T-helper 9 cell (primary cell): ENCODE data around the gene CCNB1IP1.
"Not testable (repeated sequence)": the region's sequence is repeated elsewhere in the genome, so short reads cannot be mapped to it uniquely, and the experiment has no call there.

ENCODE experiments used
- DNase-seq: peaks from one replicate; pipeline ENCODE4 v3.0.0-alpha.2; 2020
- total RNA-seq, 2 donors: gene quantifications; one replicate each; lab custom pipeline; 2026; lab: John Stamatoyannopoulos, UW

Gene CCNB1IP1, protein sequence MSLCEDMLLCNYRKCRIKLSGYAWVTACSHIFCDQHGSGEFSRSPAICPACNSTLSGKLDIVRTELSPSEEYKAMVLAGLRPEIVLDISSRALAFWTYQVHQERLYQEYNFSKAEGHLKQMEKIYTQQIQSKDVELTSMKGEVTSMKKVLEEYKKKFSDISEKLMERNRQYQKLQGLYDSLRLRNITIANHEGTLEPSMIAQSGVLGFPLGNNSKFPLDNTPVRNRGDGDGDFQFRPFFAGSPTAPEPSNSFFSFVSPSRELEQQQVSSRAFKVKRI
- 27.8 to 33.9 reads per million in 2 donors for total RNA-seq

DNA sequence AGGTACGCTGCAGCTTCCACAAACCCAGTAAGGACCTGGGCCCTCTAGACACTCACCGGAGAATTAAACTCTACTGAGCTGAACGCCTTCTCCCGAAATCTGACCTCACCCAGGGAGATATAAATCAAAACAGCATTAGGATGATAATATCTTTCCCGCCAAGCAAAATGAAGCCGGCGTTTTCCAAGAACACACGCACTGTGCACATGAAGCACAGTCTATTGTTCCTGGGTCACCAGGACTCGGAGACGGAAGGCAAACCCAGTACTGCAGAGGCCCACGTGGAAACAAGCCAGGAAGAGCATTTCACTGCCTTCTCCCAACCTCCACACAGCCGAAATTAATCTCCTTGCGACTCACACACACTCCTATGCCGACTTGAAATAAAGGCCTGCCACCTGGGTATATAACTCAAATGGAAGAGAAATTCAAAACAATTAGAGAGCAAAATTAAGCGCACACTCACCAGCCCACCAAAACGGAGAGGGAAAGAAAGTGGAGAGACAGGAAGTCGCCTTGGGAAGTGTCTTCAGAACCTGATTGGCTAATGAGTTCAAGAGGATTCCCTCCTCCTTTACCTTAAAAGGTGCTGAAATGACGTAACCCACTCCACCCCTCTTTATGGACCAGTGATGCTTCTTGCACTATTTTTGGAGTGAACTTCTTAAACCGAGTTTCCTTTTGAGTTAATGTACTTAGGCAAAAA lies at the start of gene CCNB1IP1:
TSS of gene CCNB1IP1 (minus strand) at position 492 of the 706 bp plus-strand sequence. CDS start 16,756 bp downstream, outside the sequence.
- peak; percentile 21 for DNase-seq

DNA sequence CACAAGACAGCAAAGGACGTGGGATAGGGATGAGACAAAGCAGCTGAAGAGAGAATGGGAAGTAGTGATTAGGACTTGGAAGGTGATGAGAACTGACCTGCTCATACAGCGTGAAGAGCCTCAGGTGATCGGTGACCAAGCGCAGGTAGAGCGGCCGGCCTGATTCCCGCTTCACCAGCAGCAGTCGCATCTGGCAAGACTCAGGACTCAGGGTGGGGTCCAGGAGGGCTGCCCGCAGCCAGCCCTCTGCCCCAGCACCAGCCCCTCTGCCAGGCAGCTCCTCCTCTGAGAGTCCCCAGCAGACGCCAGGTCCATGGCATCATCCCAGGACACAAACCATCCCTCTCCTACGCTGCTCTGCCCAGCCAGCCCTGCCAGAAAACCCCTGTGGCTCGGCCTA lies 49.4 kb upstream of the CCNB1IP1 start:
- no peak for DNase-seq

DNA sequence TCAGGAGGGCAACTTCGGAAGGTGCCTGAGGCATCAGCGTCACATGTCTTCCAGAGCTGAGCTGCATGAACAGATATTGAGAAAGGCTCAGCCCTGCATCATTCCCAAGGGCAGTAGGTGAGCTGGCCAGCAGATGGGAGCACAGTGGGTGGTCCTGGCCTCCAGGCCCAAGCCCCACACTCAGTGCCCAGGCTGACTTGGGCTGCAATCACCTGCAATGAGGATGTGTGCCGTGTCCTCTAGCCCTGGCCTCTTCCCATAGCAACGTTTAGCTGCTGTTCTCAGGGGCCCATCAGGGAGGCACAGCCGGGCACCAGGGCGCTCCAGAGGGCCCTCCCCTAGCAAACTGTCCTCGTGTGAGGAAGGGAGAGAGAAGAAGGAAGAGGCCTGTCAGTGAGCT lies 48.3 kb upstream of the CCNB1IP1 start:
- DNase-seq, result no peak

DNA sequence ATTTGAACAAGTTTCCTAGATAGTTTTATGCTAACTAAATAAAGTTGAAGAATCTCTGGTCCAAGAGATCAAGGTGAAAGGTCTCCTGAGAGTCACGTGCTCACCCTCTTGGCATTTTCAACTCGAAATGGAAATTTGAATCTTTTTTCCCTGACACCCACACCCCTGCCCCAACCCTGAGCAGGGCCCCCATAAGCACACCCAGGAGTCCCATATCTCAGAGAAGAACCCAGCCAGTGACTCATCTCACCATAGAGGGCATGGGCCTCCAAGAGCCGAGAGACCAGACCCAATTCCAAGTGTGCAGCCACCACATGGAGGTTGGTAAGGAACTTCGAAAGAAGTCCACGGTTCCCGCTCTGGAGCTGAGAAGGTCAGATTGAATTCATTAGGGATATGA lies 47.6 kb upstream of the CCNB1IP1 start:
- no peak for DNase-seq

DNA sequence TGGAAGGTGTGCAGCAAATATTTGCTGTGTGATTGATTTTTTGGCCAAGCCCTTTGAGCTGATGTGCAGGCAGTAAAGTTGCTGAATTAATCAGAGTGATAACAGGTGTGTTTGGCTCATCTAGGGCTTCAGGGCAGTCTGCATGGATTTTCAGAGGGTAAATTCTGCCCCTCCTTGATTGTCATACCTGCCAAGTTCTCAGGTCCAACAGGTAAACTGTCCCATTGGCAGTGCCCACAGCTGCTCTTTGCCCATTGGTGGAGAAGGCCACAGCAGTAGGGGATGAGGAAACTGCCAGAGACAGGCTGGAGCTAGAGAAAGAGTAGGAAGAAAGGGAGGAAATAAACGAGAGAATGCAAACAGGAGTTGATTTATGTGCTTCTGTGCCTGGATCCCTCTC lies 46.7 kb upstream of the CCNB1IP1 start:
- DNase-seq, result no peak

DNA sequence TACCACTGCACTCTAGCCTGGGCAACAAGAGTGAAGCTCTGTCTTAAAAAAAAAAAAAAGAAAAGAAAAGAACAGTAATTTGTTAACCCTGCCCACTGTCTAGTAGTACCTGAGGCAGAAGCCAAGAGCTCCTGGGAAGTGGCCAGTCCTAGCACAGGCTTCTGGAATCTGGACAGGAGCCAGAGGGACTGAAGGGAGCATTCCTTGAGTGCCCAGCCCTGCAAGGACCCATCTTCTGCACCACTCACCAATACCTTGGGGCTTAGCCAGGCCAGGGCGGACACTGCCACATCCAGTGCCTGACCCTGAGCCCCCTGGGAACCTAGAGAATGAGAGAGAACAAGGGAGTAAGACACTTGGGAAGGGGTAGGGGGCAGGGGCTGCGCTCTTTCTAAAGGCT lies 44.1 kb upstream of the CCNB1IP1 start:
- DNase-seq, result no peak

DNA sequence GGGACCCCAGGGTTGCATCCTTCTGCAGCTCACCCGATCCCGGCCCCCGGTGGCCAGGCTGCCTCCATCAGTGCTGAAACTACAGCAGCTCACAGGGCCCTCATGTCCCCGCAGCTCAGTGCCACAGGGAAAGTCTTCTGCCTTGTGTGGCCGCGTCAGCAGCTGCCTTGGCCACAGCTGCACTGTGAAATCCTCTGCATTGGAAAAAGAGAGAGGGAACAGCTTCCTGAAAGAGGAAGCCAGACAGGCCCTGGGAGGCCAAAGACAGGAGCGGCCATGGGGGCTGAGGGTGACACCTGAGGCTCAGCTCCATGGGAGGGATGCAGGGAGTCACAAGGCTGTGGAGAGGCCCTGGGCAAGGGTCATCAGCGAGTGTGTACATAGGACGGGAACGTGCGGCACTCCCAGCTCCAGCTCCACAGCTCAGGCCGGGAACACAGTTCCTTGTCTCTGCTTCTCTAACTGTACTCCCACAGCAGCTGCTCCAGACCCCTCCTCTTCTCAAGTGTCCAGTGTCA lies 43.1 kb upstream of the CCNB1IP1 start:
- DNase-seq, result no peak

DNA sequence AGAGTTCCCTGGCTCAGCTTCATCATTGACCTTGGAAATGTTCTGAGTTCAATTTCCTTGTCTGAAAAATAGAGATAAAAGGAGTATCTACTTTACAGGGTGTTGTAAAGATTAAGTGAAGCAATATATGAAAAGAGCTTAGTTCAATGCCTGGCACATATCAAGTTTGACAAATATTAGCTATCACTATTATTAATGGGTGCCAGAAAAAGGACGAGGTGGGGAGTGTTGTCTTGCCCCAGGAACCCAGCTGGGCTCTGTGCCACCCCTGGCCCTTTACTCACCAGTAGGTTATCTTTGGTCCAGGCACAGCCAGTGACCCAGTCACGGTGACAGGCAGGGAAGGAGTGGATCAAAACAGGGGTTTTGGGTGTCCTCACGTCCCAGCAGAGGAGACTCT lies 42.4 kb upstream of the CCNB1IP1 start:
- no peak for DNase-seq

DNA sequence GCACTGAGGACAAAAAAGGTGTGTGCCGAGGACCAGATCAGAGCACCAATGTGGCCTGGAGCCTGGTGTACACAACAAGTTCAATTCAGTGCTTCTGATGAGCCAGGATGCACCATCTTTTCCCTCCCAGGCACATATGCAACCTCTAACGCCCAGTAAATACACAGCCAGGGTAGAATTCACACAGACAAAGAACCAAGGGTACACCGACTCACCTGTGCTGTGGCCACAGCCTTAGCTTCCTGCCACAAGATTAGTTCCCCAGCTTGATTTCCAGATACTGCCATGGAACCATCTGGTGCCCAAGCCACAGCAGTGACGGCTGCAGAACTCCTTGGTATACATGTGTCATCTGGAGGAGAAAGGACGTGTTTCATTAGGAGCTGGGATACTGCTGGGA lies 39.7 kb upstream of the CCNB1IP1 start:
- DNase-seq, result no peak

DNA sequence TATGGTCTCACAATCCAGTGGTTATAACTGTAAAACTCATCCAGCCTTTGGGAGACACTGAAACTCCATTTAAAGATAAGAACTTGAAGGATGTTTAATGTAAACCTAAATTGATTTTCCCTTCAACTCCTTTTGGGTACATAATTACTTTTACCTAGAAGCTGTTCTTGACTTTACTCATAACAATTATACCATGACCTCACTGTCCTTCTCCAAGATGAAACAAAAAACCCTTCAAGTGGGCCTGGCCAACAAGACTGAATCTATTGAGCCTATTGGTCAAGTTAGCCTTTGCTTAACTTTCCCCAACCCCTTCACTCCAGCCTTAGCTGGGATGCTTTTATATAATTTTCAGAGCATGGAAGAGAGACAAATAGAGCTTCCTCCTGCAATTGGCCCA lies 32.8 kb upstream of the CCNB1IP1 start:
- DNase-seq, result no peak

DNA sequence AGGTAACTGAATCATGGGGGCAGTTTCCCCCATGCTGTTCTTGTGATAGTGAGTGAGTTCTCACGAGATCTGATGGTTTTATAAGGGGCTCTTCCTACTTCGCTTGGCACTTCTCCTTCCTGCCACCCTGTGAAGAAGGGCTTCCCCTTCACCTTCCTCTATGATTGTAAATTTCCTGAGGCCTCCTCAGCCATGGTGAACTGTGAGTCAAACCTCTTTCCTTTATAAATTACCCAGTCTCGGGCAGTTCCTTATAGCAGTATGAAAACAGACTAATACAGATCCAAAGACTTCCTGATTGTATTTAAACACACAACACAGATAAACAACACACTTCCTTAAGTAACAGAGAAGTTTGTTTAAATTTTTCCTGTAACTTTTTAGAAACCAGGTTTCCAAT lies 25.4 kb upstream of the CCNB1IP1 start:
- DNase-seq, result not testable (repeated sequence)

DNA sequence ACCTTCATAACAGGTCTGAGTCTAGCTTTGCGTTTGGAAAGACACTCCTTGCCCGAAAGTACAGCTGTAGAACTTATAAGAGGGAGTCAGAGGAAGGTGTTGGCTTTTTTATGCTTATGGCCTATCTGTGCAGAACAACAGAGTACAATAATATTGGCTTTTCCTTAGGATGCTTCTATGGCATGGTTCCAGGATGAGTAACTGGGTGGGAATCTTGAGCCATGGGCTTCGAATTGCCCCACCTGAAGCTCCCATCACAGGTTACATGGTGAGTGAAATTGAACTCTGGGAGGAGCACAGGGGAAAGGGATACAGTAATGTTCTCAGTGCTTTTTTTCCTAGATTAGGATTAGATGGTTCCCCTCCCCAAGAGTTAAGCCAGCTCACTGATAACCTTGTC lies 23.3 kb upstream of the CCNB1IP1 start:
- no peak for DNase-seq

DNA sequence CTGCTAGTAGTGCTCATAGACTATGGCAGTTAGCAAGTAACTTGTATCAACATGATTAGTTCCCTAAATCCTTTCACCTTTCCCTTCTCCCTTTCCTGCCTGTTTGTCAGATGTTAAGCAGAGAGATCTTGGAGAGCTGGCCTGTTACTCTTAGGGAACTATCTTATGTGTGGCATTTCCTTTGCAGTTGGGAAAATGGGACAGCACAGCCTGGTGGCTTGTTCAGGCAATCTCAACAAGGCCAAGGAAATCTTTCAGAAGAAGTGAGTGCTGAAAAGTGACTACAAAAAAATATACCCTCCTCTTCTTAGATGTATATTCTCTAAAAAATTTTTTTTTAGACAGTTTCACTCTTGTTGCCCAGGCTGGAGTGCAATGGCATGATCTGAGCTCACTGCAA lies 17.8 kb upstream of the CCNB1IP1 start:
- DNase-seq, result no peak

DNA sequence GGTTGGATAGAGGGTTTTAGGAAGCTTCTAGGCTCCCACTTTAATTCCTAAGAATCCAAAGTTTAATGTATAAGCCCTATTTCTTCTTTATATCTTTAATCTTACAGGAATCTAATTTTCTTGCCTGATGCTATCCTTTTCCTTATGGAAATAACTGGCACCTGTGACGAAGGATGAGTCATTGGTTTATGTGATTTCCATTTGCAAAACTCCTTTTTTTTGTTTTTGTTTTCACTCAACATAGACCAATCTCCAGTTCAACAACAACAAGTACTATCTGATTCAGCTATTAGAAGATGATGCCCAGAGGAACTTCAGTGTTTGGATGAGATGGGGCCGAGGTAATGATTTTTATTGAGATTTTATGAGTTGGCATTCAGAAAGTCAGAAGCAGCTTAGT lies 17.2 kb upstream of the CCNB1IP1 start:
- DNase-seq, result no peak

DNA sequence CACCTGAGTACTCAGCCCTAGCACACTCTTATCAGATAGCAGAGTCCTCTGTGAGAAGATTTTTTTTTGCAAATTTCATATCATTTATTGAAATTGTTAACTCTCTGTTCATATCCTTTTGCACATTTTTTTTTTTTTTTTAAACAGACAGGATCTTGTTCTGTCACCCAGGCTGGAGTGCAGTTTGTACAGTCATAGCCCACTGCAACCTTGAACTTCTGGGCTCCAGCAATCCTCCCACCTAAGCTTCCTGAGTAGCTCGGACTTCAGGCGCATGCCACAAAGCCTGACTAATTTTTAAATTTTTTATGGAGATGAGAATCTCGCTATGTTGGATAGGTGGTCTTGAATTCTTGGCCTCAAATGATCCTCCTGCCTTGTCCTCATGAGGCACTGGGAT lies 14.7 kb upstream of the CCNB1IP1 start:
- DNase-seq, result no peak

DNA sequence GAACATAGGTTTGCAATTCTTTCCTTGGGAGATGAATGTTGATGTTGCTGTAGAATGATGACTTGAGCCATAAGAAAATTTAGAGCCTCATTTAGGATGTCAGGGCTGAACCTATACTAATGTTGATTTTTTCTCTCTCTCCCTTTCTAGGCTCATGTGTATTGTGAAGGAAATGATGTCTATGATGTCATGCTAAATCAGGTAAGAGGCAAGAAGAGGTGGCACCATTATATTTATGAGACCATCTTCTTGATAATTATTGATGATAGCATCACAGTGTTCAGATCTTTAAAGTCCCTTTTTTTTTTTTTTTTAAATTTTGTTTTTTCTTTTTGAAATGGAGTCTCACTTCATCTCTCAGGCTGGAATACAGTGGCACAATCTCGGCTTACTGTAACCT lies 13.6 kb upstream of the CCNB1IP1 start:
- no peak for DNase-seq

DNA sequence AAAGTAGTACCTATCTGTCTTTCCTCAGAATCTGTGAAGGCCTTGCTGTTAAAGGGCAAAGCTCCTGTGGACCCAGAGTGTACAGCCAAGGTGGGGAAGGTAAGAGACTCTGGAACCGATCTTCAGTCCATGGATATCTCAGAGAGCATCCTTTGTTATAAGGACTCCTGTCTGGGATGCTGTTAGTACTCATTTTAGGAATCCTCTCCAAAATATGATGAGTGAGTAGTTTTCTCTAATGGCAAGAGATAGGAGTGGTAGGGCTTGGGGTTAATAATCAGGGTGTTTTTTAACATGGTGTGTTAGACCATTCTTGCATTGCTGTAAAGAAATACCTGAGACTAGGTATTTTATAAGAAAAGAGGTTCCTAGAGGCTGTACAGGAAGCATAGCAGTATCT lies 12.3 kb upstream of the CCNB1IP1 start:
- DNase-seq, result no peak

DNA sequence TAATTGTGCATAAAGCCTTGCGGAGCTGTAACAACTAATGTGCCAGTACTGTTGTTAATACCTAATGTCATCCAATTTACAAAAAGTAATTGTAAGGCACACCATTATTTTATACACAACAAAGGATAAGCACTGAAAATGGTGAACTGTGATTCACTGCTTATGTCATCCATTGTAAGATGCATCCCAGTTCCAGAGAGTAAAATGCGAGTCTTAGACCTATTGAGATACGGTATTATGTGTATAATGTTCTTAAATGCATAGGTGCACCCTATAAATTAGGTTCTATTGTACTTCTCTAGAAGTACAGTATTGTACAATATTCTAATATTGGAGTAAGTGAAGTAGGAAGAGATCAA lies 10.8 kb upstream of the CCNB1IP1 start:
- no peak for DNase-seq

DNA sequence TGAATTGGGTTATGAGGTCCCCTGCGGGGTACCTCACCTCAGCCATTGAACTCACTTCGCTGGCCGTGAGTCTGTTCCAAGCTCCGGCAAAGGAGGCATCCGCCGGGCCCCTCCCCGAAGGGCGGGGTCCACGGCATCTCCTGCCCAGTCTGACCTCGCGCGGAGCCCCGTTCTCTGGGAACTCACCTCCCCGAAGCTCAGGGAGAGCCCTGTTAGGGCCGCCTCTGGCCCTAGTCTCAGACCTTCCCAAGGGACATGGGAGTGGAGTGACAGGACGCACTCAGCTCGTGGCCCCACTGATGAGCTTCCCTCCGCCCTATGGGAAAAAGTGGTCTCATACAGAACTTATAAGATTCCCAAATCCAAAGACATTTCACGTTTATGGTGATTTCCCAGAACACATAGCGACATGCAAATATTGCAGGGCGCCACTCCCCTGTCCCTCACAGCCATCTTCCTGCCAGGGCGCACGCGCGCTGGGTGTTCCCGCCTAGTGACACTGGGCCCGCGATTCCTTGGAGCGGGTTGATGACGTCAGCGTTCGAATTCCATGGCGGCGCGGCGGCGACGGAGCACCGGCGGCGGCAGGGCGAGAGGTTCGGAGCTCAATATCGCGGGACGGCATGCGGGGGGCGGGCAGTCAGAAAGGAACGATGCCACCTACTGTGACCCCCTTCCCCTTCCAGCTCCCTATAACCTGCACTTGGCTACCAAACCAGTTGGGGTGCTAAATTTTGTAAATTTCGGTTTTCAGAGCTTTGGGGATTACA lies 10.2 kb upstream of the CCNB1IP1 start, which contains the start of gene PARP2:
TSS of gene PARP2 (plus strand) at position 544 of the 770 bp plus-strand sequence. CDS start at position 551, 7 bp downstream.
- peak; percentile 83 for DNase-seq

DNA sequence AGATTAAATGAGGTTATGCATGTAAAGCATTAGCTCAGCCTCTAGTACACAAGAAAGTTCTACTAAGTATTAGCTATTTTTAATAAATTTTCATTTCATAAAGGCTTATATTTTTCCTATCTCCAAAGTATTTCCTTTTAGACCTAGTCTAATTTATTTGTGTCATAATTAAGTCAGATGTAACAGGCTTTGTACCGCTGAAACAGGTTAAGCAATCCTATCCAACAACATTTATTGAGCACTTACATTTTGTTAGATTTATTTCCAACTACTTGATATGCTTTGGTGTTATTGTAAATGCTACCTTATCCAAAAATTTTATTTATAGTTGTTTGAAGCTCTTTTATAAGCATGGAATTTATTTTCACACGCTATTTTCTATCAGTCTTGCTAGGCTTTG lies 8.6 kb upstream of the CCNB1IP1 start:
- DNase-seq, result no peak

DNA sequence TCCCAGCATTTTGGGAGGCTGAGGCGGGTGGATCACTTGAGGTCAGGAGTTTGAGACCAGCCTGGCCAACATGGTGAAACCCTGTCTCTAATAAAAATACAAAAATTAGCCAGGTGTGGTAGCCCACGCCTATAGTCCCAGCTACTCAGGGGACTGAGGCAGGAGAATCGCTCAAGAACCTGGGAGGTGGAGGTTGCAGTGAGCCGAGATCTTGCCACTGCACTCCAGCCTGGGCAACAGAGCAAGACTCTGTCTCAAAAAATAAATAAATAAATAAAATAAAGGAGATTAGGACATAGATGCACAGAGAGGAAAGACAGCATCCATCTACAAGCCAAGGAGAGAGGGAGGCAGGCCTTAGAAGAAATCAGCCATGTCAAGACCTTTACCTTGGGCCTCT lies 8.0 kb upstream of the CCNB1IP1 start:
- DNase-seq, result not testable (repeated sequence)

DNA sequence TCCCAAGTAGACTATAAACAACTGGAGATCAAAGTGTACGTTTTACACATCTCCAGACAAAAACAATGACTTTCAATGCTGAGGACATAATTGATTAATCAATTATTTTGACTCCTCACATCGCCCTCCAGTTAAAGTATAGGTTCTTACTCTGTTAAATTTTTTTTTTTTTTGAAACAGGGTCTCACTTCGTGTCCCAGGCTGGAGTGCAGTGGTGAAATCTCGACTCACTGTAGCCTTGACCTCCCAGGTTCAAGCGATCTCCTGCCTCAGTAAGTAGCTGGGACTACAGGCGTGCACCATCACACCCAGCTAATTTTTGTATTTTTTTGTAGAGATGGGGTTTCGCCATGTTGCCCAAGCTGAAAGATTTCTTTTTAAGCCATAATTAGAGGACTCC lies 938 bp upstream of the CCNB1IP1 start:
- DNase-seq, result no peak

DNA sequence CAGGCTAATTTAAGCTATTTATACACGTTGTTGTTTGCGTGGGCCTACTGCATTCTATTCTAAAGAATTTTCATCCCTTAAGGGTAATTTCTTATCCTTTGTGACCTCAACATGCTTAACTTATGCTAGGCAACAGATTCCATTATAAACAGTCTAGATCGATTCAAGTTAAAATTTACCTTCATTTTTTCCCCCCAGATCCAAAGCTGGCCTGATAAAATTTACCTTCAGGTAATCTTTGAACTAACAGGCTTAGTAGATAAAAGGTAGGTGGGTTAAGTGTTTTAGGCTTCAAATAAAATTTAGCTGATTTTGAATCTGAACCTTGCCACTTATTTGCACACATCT lies 389 bp upstream of the CCNB1IP1 start:
- DNase-seq, result no peak

DNA sequence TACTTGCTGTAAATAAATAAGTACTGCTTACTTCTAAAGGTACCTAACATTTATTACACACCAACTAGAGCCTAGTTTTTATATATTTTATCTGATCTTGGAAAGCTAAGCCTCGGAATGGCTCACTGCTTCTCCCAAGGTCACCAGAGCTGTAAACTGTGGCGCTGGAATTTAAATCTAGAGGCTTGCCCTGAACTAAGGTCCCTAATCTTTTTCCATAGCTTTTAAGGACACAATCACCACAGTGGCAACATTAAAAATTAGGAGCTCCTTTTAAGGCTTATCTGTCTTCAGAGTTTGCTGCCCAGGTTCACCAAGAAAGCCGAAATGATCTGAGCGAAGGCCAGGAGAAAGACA lies 670 bp downstream of the CCNB1IP1 start:
- DNase-seq, result no peak
